Neural progenitor cell (in vitro differentiated cells): ENCODE measurements around the gene MTMR12.

Experiments used
- EZH2 ChIP-seq: fragments of 200-600 bp; sonication (generic); IDR thresholded peaks from 2 replicates; pipeline ENCODE4 v1.6.1; 2017; ENCODE audit warnings: antibody characterized with exemption, mild to moderate bottlenecking, moderate library complexity
- TF ChIP-seq, protein P1 (sequence below): fragments of 200-600 bp; sonication (generic); IDR thresholded peaks from 2 replicates; pipeline ENCODE4 v1.5.1; 2017; ENCODE audit warnings: antibody characterized with exemption, mild to moderate bottlenecking

- TF ChIP-seq, protein P1, sequence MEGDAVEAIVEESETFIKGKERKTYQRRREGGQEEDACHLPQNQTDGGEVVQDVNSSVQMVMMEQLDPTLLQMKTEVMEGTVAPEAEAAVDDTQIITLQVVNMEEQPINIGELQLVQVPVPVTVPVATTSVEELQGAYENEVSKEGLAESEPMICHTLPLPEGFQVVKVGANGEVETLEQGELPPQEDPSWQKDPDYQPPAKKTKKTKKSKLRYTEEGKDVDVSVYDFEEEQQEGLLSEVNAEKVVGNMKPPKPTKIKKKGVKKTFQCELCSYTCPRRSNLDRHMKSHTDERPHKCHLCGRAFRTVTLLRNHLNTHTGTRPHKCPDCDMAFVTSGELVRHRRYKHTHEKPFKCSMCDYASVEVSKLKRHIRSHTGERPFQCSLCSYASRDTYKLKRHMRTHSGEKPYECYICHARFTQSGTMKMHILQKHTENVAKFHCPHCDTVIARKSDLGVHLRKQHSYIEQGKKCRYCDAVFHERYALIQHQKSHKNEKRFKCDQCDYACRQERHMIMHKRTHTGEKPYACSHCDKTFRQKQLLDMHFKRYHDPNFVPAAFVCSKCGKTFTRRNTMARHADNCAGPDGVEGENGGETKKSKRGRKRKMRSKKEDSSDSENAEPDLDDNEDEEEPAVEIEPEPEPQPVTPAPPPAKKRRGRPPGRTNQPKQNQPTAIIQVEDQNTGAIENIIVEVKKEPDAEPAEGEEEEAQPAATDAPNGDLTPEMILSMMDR = no peak
- TF ChIP-seq EZH2 = no peak
Measured at GRCh38 chr5:32304622-32305021, 8.1 kb downstream of the MTMR12 start.
